Common myeloid progenitor, CD34-positive (primary cell): ENCODE data around the gene NTM.

Experiments
- CTCF ChIA-PET: fragments of 350-600 bp; sonication (Branson Sonifier 250); formaldehyde crosslinking; loops from one replicate; lab custom pipeline; 2021; ENCODE audit warnings: antibody characterized with exemption; lab: Charles Lee
- POLR2A ChIA-PET: fragments of 350-600 bp; sonication (Branson Sonifier 250); formaldehyde crosslinking; loops from one replicate; lab custom pipeline; 2021; ENCODE audit warnings: antibody characterized with exemption; lab: Charles Lee
- DNase-seq, 3 donors: peaks; one replicate each; pipeline versions ENCODE4 v3.0.0 to v3.0.0-alpha.2; 2013
- H3K27ac ChIP-seq, 2 experiments: 1 replicate in 1 of 2; 2 replicates in 1 of 2; pipeline ENCODE4 v1.7.0; 2013; ENCODE audit warnings: inconsistent platforms in 2 of 2, low read length in 2 of 2, mild to moderate bottlenecking in 2 of 2, low read depth in 1 of 2, moderate library complexity in 1 of 2; ENCODE audit not compliant: severe bottlenecking in 2 of 2, insufficient read depth in 1 of 2, poor library complexity in 1 of 2
- H3K27me3 ChIP-seq, 5 experiments: replicated peaks in 2 of 5; 1 replicate in 3 of 5; 2 replicates in 2 of 5; pipeline versions ENCODE4 v1.6.1 to v1.7.0; 2013; ENCODE audit warnings: low read length in 4 of 5, mild to moderate bottlenecking in 2 of 5, moderate library complexity in 2 of 5, inconsistent platforms in 1 of 5; ENCODE audit not compliant: insufficient read depth in 5 of 5, control insufficient read depth in 4 of 5
- H3K36me3 ChIP-seq, 4 experiments: 1 replicate in 2 of 4; 2 replicates in 2 of 4; pipeline versions ENCODE4 v1.6.1 to v1.7.0; 2013; ENCODE audit warnings: low read length in 3 of 4, control low read depth in 1 of 4, mild to moderate bottlenecking in 1 of 4; ENCODE audit not compliant: control insufficient read depth in 4 of 4, insufficient read depth in 4 of 4
- H3K4me1 ChIP-seq, 4 experiments: 1 replicate in 3 of 4; 2 replicates in 1 of 4; pipeline versions ENCODE4 v1.6.1 to v1.7.1; 2013; ENCODE audit warnings: low read length in 3 of 4, mild to moderate bottlenecking in 3 of 4, control low read depth in 1 of 4, inconsistent platforms in 1 of 4, moderate library complexity in 1 of 4; ENCODE audit not compliant: control insufficient read depth in 4 of 4, insufficient read depth in 4 of 4; ENCODE audit errors: control extremely low read depth in 1 of 4
- H3K4me3 ChIP-seq, 7 experiments: 1 replicate in 4 of 7; 2 replicates in 3 of 7; pipeline versions ENCODE4 v1.5.1 to v1.7.0; 2013; ENCODE audit warnings: mild to moderate bottlenecking in 7 of 7, low read length in 6 of 7, moderate library complexity in 6 of 7, inconsistent platforms in 2 of 7, low read depth in 2 of 7, control low read depth in 1 of 7; ENCODE audit not compliant: insufficient read depth in 4 of 7, control insufficient read depth in 1 of 7; ENCODE audit errors: extremely low read depth in 1 of 7
- H3K9me3 ChIP-seq, 5 experiments: 1 replicate in 4 of 5; 2 replicates in 1 of 5; pipeline versions ENCODE4 v1.6.1 to v1.7.1; 2013; ENCODE audit warnings: low read length in 4 of 5, mild to moderate bottlenecking in 2 of 5, inconsistent platforms in 1 of 5, low read depth in 1 of 5, moderate library complexity in 1 of 5; ENCODE audit not compliant: control insufficient read depth in 4 of 5, insufficient read depth in 2 of 5; ENCODE audit errors: control extremely low read depth in 1 of 5
- WGBS: methylation state at CpG from one replicate; pipeline ENCODE4 v1.1.5; 2013; ENCODE audit not compliant: insufficient coverage; 5-methylcytosine and 5-hydroxymethylcytosine counted together

Gene NTM

DNA sequence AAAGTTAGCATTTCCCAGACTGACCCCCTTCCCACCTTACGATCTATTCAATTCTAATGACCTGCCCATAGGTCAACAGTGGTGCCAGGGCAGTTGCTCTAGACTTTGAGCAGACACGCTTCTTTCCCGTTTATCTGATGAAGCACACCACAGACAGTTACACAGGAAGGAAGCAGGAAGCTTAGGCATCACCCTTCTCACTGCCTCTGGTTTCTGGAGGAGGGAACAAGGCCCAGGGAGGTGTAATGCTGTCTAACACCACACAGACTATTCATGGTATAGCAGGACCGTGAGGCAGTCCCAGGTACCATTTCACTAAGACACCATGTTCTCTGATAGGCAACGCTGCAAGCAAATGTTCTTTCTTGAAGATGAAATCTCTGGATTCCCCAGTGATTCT, 279.4 kb downstream of the NTM start:
- H3K36me3 ChIP-seq = no peaks in the 10 kb centered on the region
- H3K27me3 ChIP-seq = peaks cover 0 to 2% (median 0%) of the 10 kb centered on the region in 5 experiments
- peaks cover 0 to 2% (median 0%) of the 10 kb centered on the region in 5 experiments for H3K9me3 ChIP-seq
- DNase-seq = peak in 1 of 3 donors; percentile 17
- no peak overlapping the region for H3K4me3 ChIP-seq
- WGBS = 64% methylated on average over 5 of the region's 5 CpGs
- peaks cover 0 to 7% (median 3%) of the 10 kb centered on the region in 4 experiments for H3K4me1 ChIP-seq
- ChIA-PET CTCF (interaction anchor here (2.1 kb wide), 1 partner anchor 24 kb away, joined by 6 read pairs; no protein-coding TSS in a partner anchor), POLR2A (no interaction called here)
- no peak overlapping the region for H3K27ac ChIP-seq

GRCh38 chr11:131652231-131652630, 281.8 kb downstream of the NTM start:
- Histone ChIP-seq H3K36me3 (no peaks in the 10 kb centered on the region), H3K27me3 (peaks cover 0 to 3% (median 0%) of the 10 kb centered on the region in 5 experiments), H3K9me3 (peaks cover 0 to 2% (median 0%) of the 10 kb centered on the region in 5 experiments), H3K27ac (no peak overlapping the region), H3K4me3 (no peak overlapping the region), H3K4me1 (peaks cover 0 to 18% (median 8%) of the 10 kb centered on the region in 4 experiments)
- no peak for DNase-seq
- CTCF ChIA-PET = interaction anchor here (2.1 kb wide), 1 partner anchor 22 kb away, joined by 6 read pairs; no protein-coding TSS in a partner anchor
- POLR2A ChIA-PET = no interaction called here
- 93% methylated on average over 2 of the region's 2 CpGs for WGBS

GRCh38 chr11:131653260-131653659, 282.8 kb downstream of the NTM start:
- Histone ChIP-seq H3K27me3 (peaks cover 0 to 5% (median 0%) of the 10 kb centered on the region in 5 experiments), H3K36me3 (no peaks in the 10 kb centered on the region), H3K9me3 (no peaks in the 10 kb centered on the region), H3K4me1 (peaks cover 0 to 18% (median 8%) of the 10 kb centered on the region in 4 experiments), H3K4me3 (no peak overlapping the region), H3K27ac (no peak overlapping the region)
- CTCF ChIA-PET = no interaction called here
- POLR2A ChIA-PET = no interaction called here
- 100% methylated on average over 3 of the region's 5 CpGs for WGBS
- DNase-seq = no peak

DNA sequence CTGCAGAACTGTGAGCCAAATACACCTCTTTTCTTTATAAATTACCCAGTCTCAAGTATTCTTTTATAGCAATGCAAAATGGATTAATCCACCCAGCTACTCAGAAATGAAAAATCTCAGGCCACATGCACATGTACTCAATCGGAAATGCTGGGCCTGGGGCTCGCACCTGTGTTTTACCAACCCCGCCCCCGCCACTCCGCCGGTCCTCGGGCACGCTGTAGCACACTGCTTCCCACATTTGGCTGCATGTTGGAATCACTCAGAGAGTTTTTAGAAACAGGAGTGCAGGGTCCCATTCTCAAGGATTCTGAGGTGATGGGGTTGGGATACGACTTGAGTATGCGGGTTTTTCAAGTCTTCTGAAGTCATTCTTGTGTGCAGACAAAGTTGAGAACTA, 284.4 kb downstream of the NTM start:
- Histone ChIP-seq H3K27ac (no peak overlapping the region), H3K9me3 (no peaks in the 10 kb centered on the region), H3K4me1 (peaks cover 0 to 19% (median 12%) of the 10 kb centered on the region in 4 experiments), H3K4me3 (no peak overlapping the region), H3K27me3 (peaks cover 0 to 6% (median 0%) of the 10 kb centered on the region in 5 experiments), H3K36me3 (no peaks in the 10 kb centered on the region)
- ChIA-PET POLR2A (no interaction called here), CTCF (interaction anchor here (0.9 to 1.2 kb wide), 2 partner anchors 19 kb away, joined by 3 to 4 read pairs; no protein-coding TSS in a partner anchor)
- no peak for DNase-seq
- WGBS = 99% methylated on average over 10 of the region's 10 CpGs

DNA sequence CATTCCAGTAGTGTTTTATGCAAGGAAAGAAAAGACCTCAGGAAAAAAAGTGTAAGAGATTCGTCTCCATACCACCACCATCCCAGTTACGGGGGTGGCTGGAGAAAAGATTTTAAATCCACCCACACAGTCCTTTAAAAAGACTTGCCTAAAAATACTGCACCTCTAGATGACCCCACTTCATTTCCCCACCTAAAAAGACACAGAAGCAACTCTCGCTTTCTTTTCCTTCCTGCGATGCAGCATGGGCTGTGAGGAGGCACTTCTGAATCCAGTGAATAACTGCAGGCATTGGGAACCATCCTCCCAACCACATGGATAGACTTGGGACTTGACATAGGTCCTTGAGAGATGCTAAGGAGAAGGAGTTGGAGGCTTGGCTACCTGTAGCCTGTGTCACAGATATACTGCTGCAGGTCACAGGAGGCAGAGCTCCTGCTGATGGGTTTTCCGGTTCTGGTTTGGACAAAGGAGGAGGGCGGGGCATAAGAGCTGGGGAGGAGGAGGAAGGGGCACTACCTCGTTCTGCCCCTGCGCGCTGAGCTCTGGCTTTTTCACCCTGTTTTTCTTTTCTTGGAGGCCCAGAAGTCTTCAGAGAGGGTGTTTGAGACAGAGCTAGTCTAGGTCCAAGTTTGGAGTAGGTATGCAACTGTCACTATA, 285.9 kb downstream of the NTM start:
- DNase-seq = no peak
- no peaks in the 10 kb centered on the region for H3K36me3 ChIP-seq
- H3K27ac ChIP-seq = no peak overlapping the region
- ChIA-PET CTCF (interaction anchor here (1.9 kb wide), 1 partner anchor 18 kb away, joined by 5 read pairs; no protein-coding TSS in a partner anchor), POLR2A (interaction anchor here (0.5 kb wide), 1 partner anchor 17 kb away, joined by 3 read pairs; no protein-coding TSS in a partner anchor)
- H3K4me1 ChIP-seq = peaks cover 0 to 15% (median 11%) of the 10 kb centered on the region in 4 experiments
- H3K9me3 ChIP-seq = no peaks in the 10 kb centered on the region
- 52% methylated on average over 3 of the region's 9 CpGs for whole genome bisulfite sequencing
- peaks cover 0 to 8% (median 3%) of the 10 kb centered on the region in 5 experiments for H3K27me3 ChIP-seq
- no peak overlapping the region for H3K4me3 ChIP-seq

DNA sequence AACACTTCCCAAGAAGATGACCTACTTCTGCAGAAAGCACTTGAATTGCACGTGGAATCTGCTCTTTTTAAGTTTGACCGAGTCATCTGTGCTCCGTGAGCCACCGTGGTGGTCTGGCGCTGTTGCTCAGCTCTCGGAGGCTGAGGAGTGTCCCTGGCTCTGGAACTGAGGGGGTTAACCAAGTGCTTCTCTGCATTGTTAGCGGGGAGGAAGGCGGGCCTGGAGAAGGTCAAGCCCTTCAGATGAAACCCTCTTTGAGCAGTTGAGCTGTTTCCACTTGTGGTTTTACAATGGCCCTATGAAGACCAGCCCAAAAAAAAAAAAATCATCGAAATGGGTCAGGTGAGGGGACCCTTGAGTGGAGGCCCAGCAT, 286.4 kb downstream of the NTM start:
- Histone ChIP-seq H3K27me3 (peaks cover 0 to 8% (median 3%) of the 10 kb centered on the region in 5 experiments), H3K36me3 (no peaks in the 10 kb centered on the region), H3K27ac (no peak overlapping the region), H3K9me3 (no peaks in the 10 kb centered on the region), H3K4me3 (no peak overlapping the region), H3K4me1 (peaks cover 0 to 15% (median 11%) of the 10 kb centered on the region in 4 experiments)
- ChIA-PET POLR2A (interaction anchor here (0.5 to 0.6 kb wide), 2 partner anchors 17 to 133 kb away, joined by 3 read pairs; no protein-coding TSS in a partner anchor), CTCF (interaction anchor here (0.7 to 1.9 kb wide), 4 partner anchors 11 to 30 kb away, joined by 3 to 5 read pairs (median 4); no protein-coding TSS in a partner anchor)
- WGBS = 49% methylated on average over 9 of the region's 9 CpGs
- DNase-seq = no peak

DNA sequence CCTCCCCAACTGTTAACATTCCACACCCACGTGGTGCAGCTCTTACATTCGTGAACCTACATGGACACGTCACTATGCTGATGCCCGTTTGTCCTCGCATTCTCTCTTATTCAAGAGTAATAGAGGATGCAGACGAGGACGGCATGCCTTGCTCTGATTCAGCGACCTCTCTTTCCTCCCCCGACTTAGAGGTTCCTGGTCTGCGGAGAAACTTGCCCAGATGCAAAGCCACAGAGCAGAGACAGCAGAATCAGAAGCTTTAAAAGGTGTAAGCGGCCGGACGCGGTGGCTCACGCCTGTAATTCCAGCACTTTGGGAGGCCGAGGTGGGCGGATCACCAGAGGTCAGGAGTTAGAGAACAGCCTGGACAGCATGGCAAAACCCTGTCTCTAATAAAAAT, 288.0 kb downstream of the NTM start:
- no peak overlapping the region for H3K4me3 ChIP-seq
- no peaks in the 10 kb centered on the region for H3K36me3 ChIP-seq
- 97% methylated on average over 16 of the region's 17 CpGs for WGBS
- no peaks in the 10 kb centered on the region for H3K9me3 ChIP-seq
- H3K27me3 ChIP-seq = peaks cover 0 to 8% (median 3%) of the 10 kb centered on the region in 5 experiments
- CTCF ChIA-PET = interaction anchor here (1.6 to 2.6 kb wide), 2 partner anchors 10 to 15 kb away, joined by 4 to 8 read pairs; no protein-coding TSS in a partner anchor
- POLR2A ChIA-PET = no interaction called here
- DNase-seq = no peak
- peaks cover 0 to 15% (median 11%) of the 10 kb centered on the region in 4 experiments for H3K4me1 ChIP-seq
- H3K27ac ChIP-seq = no peak overlapping the region
